HG02798 (cell line): ENCODE data around the gene SIAE.

Source experiments
- ATAC-seq: cut with Tn5 transposase; IDR thresholded peaks from one replicate; pipeline ENCODE4 v1.9.1; 2021; ENCODE audit warnings: mild to moderate bottlenecking; ENCODE audit not compliant: unreplicated experiment, poor library complexity

SIAE gene, protein sequence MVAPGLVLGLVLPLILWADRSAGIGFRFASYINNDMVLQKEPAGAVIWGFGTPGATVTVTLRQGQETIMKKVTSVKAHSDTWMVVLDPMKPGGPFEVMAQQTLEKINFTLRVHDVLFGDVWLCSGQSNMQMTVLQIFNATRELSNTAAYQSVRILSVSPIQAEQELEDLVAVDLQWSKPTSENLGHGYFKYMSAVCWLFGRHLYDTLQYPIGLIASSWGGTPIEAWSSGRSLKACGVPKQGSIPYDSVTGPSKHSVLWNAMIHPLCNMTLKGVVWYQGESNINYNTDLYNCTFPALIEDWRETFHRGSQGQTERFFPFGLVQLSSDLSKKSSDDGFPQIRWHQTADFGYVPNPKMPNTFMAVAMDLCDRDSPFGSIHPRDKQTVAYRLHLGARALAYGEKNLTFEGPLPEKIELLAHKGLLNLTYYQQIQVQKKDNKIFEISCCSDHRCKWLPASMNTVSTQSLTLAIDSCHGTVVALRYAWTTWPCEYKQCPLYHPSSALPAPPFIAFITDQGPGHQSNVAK

DNA sequence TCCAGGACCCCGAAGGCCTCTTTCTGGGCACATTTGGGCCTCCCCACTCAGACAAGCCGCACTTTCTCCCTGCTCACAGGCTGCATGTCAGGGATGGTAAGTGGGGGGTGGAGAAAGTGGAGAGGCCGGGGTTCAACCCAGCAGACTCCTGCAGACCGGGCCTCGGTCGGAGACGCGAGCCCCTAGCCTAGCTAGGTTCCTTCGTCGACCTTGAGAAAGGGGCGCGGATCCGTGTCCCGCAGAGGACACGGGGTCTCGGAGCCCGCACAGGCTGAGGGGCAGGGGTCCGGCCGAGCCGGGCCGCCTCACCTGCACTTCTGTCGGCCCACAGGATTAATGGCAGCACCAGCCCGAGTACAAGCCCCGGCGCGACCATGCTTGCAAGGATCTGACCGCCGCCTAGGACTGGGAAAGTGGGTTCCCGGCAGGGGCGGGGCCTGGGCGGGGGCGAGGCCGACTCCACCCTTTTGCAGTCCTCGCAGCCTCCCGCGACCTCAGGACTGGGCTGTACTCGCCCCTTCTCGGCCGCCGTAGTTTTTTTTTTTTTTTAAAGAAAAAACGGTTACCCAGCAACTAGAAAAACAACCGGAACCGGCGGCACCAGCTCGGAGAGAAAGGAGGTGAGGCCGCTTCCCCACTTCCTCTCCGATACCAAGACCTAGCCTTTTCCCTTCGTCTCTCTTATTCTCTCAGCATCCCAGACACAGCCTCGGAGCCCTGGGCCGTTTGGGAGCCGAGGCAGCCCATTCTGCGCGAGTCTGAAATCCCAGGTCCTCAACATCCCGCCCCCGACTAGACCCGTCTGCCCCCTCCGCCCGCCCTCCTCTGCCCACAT lies at the start of gene SIAE, which contains the start of gene SPA17:
Gene SIAE, minus strand, starts transcription at position 407 of the 835 bp plus-strand sequence. Its CDS starts 31 bp downstream, at position 376.
Gene SPA17, plus strand, starts transcription at position 572 of the 835 bp plus-strand sequence. CDS start 1,361 bp downstream, outside the sequence.
- ATAC-seq, result peak; percentile 93

DNA sequence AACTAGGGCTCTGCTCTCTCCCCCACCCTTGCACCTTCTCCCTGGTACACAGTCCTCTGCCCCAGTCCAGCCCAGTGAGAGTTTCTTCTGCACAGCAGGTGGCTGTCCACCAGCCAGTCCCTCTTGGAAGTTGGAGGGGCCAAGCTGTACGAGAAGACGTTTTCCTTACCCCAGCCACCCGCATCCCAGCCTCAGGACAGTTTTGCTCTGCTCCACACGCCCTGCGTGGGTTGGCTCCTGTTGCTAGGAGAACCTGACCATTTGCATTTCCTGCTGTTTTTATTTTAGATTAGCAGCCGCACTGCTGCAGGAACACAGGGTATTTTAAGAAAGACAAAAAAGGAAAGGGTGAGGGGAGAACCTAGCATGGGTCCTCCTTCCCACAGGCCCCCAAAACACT lies 48.6 kb upstream of the SIAE start:
- ATAC-seq, result no peak

DNA sequence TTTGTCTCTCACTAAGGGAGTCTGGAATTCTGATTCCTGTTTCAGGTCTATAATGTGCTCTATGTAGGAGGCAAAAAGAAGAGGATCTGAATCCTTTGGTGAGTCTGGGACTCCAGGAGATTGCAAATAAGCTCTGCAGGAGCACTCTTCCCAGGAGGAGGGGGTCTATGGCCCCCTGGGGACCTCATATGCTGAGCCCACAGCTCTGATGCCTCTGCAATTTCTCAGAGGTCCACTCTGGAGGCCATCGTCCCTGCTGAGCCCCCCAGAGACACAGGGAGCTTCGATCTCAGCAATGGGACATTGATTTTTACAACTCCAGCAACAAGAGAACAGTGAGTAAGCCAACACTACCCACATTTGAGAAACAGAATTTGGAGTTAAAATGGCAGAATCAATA lies 46.0 kb upstream of the SIAE start:
- no peak for ATAC-seq

DNA sequence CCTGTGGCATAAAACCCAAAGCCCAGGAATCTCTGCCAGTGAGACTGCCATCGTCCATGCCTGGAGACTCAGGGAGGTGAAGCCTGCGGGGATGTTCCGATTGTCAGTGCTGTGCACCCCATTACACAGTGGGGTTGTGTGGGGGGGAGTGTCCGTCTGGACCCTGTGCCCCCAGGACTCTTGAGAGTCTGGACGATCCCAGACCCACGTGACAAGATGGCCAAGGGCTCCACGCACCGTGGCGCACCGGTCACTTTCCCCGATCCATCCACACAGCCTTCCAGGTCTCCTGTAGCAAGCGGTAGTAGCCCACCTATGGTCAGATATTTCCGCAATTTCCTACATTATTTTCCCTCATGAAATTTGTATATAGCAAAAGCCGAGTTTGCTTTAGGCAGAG lies 45.3 kb upstream of the SIAE start:
- ATAC-seq, result no peak

DNA sequence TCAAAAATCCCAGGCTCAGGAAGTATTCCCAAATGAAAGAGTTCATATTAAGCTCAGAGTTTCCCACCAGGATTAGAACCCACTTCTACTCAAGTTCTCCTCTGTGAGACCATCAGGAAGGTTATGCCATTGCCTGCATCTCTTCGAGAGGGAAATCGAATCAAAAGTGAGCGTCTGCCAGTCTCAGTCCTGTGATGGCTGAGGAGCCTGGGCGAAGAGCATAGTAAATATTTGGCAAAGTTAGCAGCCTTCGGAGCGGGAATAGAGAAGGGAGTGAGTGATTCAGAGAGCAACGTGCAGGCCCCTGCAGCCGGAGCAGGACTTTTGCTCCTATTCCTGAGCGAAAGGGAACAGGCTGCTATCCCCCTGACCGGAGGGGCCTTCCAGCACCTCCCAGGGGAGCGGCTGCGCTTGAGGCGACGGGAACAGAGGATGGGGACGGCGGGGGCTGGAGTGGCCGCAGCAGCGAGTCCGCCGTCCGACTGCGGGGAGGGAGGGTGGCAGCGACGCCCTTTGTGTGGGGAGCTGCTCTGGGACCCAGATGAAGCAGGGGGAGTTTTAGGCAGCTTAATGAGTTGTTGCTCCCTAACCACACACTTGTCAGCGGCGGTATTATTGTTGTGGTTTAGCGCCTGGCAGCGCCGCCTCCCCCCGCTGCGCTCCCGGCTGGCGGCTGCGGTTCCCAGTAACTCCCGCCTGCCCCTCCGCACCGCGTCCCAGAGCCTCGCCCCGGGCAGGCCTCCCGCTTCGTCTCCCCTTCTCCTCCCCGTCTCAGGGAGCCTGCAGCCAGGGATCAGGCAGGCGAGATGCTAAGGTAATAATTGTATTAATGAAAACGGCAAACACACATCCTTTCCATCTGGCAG lies 44.5 kb upstream of the SIAE start:
- ATAC-seq, result peak; percentile 39

DNA sequence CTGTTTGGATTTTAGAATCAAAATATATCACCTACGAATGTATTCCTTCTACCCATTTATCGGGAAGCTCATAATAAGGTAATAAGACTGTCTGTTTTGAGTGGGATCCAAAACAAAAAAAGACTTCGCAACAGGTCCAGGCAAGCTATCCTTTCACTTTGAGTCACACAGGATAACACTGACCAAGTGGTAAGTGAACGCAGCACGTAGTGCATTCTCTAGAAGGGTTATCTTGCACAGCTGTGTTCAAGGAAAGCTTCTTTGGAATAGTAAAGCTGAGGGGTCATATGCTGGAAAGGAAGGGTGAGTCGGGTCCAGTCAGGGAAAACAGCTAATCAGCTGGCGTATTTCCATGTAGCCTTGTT lies 43.9 kb upstream of the SIAE start:
- no peak for ATAC-seq

DNA sequence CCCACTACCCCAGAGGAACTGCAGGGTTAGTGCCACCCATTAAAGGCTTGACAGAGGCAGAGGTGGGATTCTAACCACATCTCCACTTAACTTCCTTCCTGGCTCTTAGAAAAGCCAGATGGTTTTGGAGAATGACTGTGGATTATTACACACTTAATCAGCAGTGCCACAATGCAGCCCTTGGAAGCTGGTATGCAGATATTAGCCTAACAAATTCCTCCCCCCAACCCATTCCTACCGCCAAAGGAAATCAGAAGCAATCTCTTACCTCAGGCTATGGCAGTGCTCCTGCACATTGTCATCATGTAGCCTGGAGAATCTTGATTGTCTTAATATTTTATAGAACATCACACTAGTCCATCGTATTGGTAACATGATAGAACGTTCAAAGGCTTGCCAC lies 43.1 kb upstream of the SIAE start:
- ATAC-seq, result no peak

DNA sequence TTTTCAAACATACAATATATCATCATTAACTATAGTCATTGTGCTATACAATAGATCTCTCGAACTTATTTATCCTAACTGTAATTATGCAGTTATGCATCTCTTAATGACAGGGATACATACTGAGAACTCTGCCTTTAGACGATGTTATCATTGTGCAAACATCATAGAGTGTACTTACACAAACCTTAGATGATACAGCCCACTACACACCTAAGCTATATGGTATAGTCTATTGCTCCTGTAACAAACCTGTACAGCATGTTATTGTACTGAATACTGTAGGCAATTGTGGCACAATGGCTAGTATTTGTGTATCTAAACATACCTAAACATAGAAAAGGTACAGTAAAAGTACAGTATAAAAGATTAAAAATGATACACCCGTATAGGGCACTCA lies 38.9 kb upstream of the SIAE start:
- ATAC-seq, result no peak

DNA sequence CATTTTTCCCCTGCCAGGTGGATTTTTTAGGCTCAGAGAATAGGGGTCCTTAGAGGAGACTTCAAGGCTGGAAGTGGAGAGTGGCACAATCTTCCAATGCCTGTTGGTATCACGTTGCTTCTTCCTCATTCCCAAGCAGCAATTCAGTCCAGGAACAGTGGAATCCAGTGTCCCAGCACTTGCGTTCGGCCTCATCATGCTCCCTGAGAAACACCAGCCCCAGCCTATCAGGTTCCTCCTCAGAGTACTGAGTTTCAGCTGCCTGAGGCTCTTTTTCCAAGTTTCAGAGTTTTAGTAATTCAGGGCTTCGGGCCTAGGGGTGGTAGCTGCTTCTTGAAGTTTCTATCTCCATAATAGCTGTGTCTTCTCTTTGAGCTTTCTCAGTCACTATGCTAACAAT lies 34.3 kb upstream of the SIAE start:
- no peak for ATAC-seq

DNA sequence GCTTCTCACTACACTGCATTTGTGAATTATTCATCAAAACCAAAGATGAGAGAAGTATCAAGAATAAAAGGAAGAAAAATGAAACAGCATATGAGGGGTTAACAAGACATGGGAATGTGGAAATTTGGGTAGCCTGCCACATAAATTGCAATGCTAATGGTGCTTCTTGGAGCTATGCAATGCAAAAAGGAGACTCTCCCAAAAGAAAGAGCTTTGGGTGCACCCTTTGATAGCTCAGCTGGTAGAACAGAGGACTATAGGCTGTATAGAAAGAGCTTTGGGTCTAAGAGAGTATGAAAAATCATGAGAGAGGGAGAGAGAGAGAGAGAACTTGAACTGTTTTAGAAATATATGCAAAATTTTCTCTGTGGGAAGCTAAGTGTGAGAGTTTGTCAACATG lies 26.5 kb upstream of the SIAE start:
- no peak for ATAC-seq

DNA sequence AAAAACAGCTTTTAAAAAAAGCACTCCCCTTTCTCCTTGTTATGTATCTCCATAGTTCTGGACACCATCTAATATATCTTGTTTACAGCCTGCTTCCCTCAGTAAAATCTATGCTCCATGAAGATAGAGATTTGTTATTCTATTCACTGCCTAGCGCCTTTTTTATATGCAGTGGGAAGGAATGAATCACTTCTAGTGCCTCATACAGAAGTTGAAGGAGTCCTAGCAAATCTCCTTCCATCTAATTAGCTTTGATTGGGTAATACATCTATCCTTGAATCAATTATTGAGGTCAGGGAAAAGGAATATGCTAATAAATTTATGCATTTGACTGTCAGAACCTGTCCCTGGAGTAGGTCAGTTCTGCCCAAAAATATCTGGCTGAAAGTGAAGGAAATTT lies 26.0 kb upstream of the SIAE start:
- ATAC-seq, result no peak

DNA sequence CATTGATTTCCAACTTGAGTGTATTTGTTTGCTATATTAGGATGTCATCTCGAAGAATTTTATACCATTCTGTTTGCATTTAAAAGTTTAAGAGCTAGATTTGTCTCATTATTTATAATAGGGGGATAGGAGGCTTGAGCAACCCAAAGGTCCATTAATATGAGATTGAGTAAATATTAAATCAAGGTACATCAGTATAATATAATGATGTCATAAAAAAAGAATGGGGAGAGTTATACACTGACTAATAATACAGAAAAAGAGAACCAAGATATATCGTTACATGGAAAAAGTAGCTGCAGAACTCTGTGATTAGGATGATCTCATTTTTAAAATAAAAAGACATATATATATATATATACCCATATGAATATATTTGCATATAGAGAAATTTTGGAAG lies 19.6 kb upstream of the SIAE start:
- ATAC-seq, result no peak

DNA sequence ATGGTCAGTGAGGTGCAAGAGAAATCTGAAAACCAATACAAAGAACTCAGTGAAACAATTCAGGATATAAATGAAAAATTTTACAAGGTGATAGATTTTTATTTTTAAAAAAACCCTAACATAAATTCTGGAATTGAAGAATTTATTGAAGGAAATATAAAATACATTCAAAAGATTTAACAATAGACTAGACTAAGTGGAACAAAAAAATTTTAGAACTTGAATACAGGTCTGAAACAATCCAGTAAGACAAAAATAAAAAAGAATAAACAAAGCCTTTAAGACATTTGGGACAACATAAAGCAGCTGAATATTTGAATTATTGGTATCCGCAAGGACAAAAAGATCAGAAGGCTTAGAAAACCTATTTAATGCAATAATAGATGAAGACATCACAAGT lies 8.9 kb upstream of the SIAE start:
- no peak for ATAC-seq

DNA sequence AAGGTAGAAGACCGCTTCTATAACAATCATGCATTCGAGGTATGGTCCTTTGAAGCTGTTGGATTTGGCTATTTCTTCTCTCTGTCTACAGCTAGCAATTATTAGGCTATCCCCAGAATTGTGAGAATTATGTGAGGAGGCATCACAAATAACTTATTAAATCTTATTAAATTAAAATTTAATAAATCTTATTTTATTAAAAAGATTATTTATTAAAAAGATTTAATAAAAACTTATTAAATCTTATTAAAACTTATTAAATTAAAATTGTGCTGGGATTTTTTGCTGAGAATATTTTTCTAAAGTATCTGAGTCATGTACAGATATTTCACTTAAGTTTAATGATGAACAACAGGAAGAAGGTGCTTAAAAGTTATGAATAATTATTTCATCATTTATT lies 7.9 kb upstream of the SIAE start:
- ATAC-seq, result no peak

DNA sequence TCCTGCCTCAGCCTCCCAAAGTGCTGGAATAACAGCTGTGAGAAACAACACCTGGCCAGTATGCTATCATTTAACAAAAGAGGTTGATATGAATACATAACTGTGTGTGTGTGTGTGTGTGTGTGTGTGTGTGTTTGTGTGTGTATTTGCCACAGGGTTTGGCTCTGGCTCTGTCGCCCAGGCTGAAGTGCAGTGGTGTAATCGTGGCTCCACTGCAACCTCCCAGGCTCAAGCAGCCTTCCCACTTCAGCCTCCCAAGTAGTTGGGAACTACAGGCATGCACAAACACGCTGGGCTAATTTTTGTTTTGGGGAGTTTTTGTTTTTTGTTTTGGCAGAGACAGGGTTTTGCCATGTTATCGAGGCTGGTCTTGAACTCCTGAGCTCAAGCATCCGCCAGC lies 4.9 kb upstream of the SIAE start:
- ATAC-seq, result no peak

DNA sequence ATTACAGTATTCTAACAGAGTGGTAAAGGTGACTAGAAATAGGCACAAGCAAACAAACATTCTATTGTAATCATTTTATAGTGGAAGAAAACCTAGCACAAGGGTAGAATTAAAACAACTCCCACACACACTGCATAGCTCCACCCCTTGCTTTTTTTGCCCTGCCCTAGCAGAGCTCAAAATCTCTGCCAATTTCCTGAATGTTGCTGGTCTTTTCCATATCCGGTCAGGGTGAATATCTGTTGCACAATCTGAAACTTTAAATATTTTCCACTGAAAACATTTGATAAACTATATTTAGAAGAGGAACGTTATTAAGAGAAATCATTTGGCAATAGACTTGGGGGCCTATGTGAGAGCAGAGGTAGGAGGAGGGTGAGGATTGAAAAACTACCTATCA lies 2.8 kb upstream of the SIAE start:
- no peak for ATAC-seq

DNA sequence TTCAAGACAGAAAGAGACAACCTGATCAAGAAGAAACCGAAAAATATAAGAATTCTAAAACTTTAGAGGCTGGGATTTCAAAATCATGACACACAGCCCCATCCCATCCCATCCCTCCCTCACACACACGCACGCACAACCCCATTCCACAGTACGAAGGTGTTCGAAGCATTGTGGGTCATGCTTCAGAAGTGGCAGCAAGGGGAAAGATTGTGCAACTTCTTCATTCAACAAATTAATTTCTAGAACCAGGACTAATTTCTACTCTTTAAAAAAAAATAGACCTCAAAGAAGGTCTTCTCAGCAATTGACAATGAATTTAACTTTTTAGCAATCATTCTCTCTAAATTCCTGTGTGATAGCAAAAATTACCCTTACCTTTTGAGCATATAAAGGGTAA lies 1.0 kb upstream of the SIAE start:
- no peak for ATAC-seq

DNA sequence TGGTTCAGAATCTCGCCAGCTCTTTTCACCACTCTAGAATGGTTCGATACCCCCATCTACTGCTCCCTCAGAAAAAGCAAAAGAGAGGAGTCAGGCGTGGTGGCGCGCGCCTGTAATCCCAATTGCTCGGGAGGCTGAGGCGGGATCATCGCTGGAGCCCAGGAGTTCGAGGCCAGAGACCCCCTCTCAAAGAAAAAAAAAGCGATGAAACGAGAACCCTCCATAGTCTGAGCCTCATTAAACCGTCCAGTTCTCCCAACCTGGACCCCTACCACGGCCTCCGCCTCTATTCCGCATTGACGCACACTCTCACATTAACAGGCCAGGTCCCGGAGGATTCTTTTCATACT lies 604 bp upstream of the SIAE start:
- ATAC-seq, result no peak

DNA sequence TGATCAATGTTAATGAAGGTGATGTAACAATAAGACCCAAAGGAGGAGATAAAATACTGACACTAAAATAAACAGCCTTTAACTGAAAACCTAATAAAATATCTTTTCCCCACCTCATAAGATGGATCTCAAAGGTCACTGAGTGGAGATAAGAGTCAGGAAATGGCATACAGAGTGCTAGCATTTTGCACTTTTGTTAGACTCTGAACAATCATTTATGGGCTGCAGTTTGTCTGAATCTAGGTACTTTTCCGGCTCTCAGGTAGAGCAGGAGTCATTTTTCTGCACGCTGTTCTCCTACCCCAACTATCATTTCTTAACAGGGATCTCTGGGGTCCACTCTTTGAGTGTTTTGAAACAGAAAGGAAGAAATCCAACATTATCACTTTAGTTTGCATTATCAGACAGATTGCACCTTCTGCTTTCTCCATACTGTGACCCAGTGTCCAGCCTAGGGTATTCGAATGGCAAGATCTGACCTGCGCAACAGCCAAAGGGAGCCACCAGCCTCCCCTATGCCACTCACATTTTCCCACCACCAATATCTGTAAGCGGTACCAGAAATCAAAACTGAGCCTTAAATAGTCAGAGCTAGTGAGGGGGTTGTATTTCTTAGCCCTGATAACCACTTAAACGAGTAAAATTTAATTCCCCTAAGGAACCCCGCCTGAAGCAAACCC lies 863 bp downstream of the SIAE start:
- ATAC-seq, result no peak

DNA sequence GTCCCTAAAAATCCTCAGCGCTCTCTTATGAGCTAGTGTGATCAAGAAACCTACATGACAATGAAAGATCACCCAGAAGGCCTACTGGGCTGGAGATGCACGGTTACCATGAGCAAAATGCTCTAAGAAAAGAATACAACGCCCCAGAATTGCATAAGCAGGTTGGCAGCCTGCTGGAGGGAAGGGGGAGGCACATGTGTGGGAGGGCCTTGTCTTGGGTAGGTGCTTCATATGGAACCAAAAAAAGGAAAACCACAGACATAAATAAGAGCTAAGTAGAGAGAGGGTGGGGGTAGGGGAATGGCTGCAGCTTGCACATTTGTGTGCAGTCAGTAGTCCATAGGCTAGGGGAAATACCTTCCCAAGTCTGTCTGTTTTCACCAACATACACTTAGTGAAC lies 2.8 kb downstream of the SIAE start:
- ATAC-seq, result no peak
